ENCODE measurements around the gene FOXL2NB. TPM values are rescaled to one million over a fixed set of nuclear protein-coding genes. Genes with fewer than 3 reads are reported as not detected.

Gene FOXL2NB
- total RNA-seq, 1 experiment from 2014 or later: 2.2 TPM

DNA sequence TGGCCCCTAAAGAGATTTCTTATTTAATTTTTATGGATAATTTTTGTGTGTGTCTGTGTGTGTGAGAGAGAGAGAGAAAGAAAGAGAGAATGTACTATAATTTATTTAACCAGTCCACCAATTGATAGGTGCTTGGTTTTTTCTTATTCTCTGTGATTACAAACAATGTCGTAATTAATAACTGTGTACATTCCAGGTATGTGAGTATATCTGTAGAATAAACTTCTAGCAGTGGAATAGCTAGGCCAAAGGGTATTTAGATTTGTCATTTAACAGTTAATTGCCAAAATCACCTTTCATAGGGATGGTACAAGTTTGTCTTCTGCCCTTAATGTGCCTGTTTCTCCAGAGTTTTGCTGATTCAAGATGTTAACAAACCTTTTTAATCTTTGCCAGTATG is 35.4 kb upstream of the FOXL2NB start:
- no TSS peak for BruUV-seq (replicated peaks)
- Histone ChIP-seq H3K27me3 (replicated peaks; ENCODE audit: control insufficient read depth, insufficient read depth, low read length) (no peaks in the 10 kb centered on the region), H3K4me3 (ENCODE audit: low read depth, low read length) (no peak overlapping the region), H3K9me3 (no peaks in the 10 kb centered on the region), H3K36me3 (ENCODE audit: control insufficient read depth, insufficient read depth, low read length) (no peaks in the 10 kb centered on the region), H3K4me1 (0 out of 2 replicates have a peak, but pooled peaks cover 3% of the 10 kb centered on the region)
- Mint-ChIP-seq H3K27ac (ENCODE audit: unreplicated experiment) (no peak overlapping the region), H3K4me3 (ENCODE audit: unreplicated experiment) (no peak overlapping the region), H3K4me1 (ENCODE audit: low read depth, unreplicated experiment) (no peaks in the 10 kb centered on the region), H3K9me3 (ENCODE audit: unreplicated experiment) (no peaks in the 10 kb centered on the region), H3K36me3 (ENCODE audit: insufficient read depth, unreplicated experiment) (no peaks in the 10 kb centered on the region), H3K27me3 (ENCODE audit: insufficient read depth, unreplicated experiment) (no peaks in the 10 kb centered on the region)
- intact Hi-C loops (cut with micrococcal nuclease; ENCODE audit: unreplicated experiment): no loop called here
- ChIA-PET CTCF (no interaction called here), POLR2A (interaction anchor here (0.5 kb wide), 1 partner anchor 414 kb away, joined by 3 read pairs; no protein-coding TSS in a partner anchor)
- no peak for TF ChIP-seq CTCF (IDR thresholded peaks at IDR 0.05; ENCODE audit: insufficient read depth in 1 of 2, low read depth in 1 of 2, low read length in 1 of 2, severe bottlenecking in 1 of 2, unreplicated experiment in 1 of 2)
- DNase-seq: no peak

GRCh38 chr3:138912237-138912636 is 34.8 kb upstream of the FOXL2NB start:
- no TSS peak for BruUV-seq (replicated peaks)
- Mint-ChIP-seq H3K4me1 (ENCODE audit: low read depth, unreplicated experiment) (no peaks in the 10 kb centered on the region), H3K36me3 (ENCODE audit: insufficient read depth, unreplicated experiment) (no peaks in the 10 kb centered on the region), H3K4me3 (ENCODE audit: unreplicated experiment) (no peak overlapping the region), H3K27ac (ENCODE audit: unreplicated experiment) (no peak overlapping the region), H3K27me3 (ENCODE audit: insufficient read depth, unreplicated experiment) (no peaks in the 10 kb centered on the region), H3K9me3 (ENCODE audit: unreplicated experiment) (no peaks in the 10 kb centered on the region)
- Histone ChIP-seq H3K4me3 (ENCODE audit: low read depth, low read length) (no peak overlapping the region), H3K36me3 (ENCODE audit: control insufficient read depth, insufficient read depth, low read length) (no peaks in the 10 kb centered on the region), H3K4me1 (0 out of 2 replicates have a peak, but pooled peaks cover 3% of the 10 kb centered on the region), H3K9me3 (no peaks in the 10 kb centered on the region), H3K27me3 (replicated peaks; ENCODE audit: control insufficient read depth, insufficient read depth, low read length) (no peaks in the 10 kb centered on the region)
- DNase-seq: no peak
- ChIA-PET CTCF (no interaction called here), POLR2A (interaction anchor here (0.5 kb wide), 1 partner anchor 415 kb away, joined by 3 read pairs; no protein-coding TSS in a partner anchor)
- intact Hi-C loops (cut with micrococcal nuclease; ENCODE audit: unreplicated experiment): no loop called here
- TF ChIP-seq CTCF (IDR thresholded peaks at IDR 0.05; ENCODE audit: insufficient read depth in 1 of 2, low read depth in 1 of 2, low read length in 1 of 2, severe bottlenecking in 1 of 2, unreplicated experiment in 1 of 2): no peak

GRCh38 chr3:138913766-138914165 is 33.3 kb upstream of the FOXL2NB start:
- Histone ChIP-seq H3K27me3 (replicated peaks; ENCODE audit: control insufficient read depth, insufficient read depth, low read length) (no peaks in the 10 kb centered on the region), H3K36me3 (ENCODE audit: control insufficient read depth, insufficient read depth, low read length) (no peaks in the 10 kb centered on the region), H3K4me1 (0 out of 2 replicates have a peak, but pooled peaks cover 3% of the 10 kb centered on the region), H3K4me3 (ENCODE audit: low read depth, low read length) (no peak overlapping the region), H3K9me3 (no peaks in the 10 kb centered on the region)
- no peaks in the 10 kb centered on the region for H3K27me3 Mint-ChIP-seq (ENCODE audit: insufficient read depth, unreplicated experiment)
- H3K27ac Mint-ChIP-seq (ENCODE audit: unreplicated experiment): no peak overlapping the region
- no peak overlapping the region for H3K4me3 Mint-ChIP-seq (ENCODE audit: unreplicated experiment)
- CTCF ChIA-PET: interaction anchor here (0.6 to 1.1 kb wide), 2 partner anchors 311 to 322 kb away, joined by 4 read pairs; no protein-coding TSS in a partner anchor
- POLR2A ChIA-PET: no interaction called here
- no peaks in the 10 kb centered on the region for H3K9me3 Mint-ChIP-seq (ENCODE audit: unreplicated experiment)
- TSS peak; percentile 24 for BruUV-seq (replicated peaks)
- no peak for TF ChIP-seq CTCF (IDR thresholded peaks at IDR 0.05; ENCODE audit: insufficient read depth in 1 of 2, low read depth in 1 of 2, low read length in 1 of 2, severe bottlenecking in 1 of 2, unreplicated experiment in 1 of 2)
- no peak for DNase-seq
- H3K4me1 Mint-ChIP-seq (ENCODE audit: low read depth, unreplicated experiment): no peaks in the 10 kb centered on the region
- intact Hi-C loops (cut with micrococcal nuclease; ENCODE audit: unreplicated experiment): loop anchor here (2.0 kb wide), 2 partner anchors 91 to 225 kb away; no protein-coding TSS in a partner anchor
- H3K36me3 Mint-ChIP-seq (ENCODE audit: insufficient read depth, unreplicated experiment): no peaks in the 10 kb centered on the region
